ENCODE data around the gene CADPS. TPM values are rescaled to one million over a fixed set of nuclear protein-coding genes. Genes with fewer than 3 reads are reported as not detected.
A peak's percentile ranks its signal among the peaks of the same experiment; 100 is the strongest.
"Not testable (repeated sequence)": the region's sequence is repeated elsewhere in the genome, so short reads cannot be mapped to it uniquely, and the experiment has no call there.

CADPS gene
- total RNA-seq, 1 donor: 3.7 TPM

DNA sequence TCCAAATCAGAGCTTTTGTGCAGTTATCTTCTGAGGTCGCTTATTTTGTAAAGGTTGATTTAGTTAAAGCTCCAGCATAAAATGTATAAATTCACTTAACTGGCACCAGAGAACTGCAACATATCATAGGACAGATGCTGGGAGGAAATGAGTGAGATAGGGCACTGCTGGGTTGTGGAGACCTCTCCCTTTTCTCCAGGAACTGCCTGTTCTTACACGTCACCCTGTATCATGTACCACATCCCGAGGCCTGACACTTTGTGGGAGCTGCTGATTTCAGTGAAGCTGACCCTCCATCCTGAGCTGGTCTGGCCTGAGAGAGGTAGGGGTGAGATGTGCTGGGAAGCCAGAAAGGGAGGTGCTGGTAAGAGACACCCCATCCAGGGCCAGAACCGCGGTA lies 288.0 kb downstream of the CADPS start:
- DNase-seq (ENCODE audit: low read depth): no peak

DNA sequence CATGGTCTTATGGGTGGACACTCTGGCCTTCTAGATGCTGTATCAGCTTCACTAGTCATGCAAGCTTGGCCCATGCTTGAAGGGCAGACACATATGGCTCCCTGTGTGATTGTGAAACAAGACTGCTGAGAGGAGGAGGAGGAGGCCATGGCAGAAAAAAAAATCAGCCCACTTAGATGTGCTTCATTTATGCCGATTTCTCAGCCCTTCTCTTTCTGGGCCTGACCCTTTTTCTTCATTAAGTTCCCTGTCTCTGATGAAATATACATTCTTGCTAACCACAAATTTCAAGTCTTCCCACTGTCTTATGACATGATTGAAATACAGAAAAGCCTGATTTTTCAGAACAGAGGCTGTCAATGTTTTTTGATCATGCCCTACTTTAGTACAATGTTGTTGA lies 288.9 kb downstream of the CADPS start:
- peak; percentile 45 for DNase-seq (ENCODE audit: low read depth)
- H3K4me3 ChIP-seq (ENCODE audit: low read depth, low read length): no peak overlapping the region
- TF ChIP-seq, protein P1, sequence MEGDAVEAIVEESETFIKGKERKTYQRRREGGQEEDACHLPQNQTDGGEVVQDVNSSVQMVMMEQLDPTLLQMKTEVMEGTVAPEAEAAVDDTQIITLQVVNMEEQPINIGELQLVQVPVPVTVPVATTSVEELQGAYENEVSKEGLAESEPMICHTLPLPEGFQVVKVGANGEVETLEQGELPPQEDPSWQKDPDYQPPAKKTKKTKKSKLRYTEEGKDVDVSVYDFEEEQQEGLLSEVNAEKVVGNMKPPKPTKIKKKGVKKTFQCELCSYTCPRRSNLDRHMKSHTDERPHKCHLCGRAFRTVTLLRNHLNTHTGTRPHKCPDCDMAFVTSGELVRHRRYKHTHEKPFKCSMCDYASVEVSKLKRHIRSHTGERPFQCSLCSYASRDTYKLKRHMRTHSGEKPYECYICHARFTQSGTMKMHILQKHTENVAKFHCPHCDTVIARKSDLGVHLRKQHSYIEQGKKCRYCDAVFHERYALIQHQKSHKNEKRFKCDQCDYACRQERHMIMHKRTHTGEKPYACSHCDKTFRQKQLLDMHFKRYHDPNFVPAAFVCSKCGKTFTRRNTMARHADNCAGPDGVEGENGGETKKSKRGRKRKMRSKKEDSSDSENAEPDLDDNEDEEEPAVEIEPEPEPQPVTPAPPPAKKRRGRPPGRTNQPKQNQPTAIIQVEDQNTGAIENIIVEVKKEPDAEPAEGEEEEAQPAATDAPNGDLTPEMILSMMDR (IDR thresholded peaks at IDR 0.05; ENCODE audit: insufficient read depth, low read length): no peak

More for the DNA sequence above, 288.0 kb downstream of the CADPS start:
- H3K4me3 ChIP-seq (ENCODE audit: low read depth, low read length): no peak overlapping the region
- TF ChIP-seq, protein P1 (IDR thresholded peaks at IDR 0.05; ENCODE audit: insufficient read depth, low read length): no peak

DNA sequence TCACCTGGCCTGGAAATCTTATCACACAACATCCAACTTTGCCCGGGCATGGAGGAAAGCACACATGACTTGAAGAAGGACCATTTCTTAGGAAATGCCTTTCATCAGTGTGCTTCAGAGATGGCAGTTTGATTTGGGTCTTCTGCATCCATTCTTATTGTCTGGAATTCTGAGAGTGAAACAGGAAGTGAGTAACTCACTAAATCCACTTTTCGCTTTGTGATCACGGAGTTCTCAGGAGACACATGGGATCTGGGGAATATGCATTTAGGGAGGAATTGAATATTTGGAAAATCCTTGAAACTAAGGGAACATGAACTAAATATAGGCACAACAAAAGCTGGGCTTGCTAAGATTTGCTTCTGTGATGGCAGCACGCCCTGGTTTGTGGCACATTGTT lies 289.4 kb downstream of the CADPS start:
- TF ChIP-seq, protein P1 (IDR thresholded peaks at IDR 0.05; ENCODE audit: insufficient read depth, low read length): no peak
- no peak for DNase-seq (ENCODE audit: low read depth)
- H3K4me3 ChIP-seq (ENCODE audit: low read depth, low read length): no peak overlapping the region

DNA sequence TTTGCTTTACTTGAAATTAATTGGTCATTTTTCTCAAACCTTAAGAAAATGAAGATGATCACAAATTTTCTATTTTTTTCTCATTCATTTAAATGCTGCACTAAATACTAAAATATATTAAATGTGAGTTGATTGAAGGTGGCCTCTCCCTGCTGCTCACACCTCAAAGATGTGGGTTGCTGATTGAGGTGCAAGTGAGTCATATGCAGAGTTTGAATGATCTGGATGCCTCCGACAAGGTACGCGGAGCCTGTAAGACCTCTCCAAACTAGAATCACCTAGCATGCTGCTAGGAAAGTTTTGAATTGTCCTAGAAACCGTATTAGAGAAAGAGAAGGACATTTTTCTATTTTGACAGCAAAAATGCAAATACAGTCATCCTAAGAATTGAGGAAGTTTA lies 290.6 kb downstream of the CADPS start:
- DNase-seq (ENCODE audit: low read depth): no peak
- no peak overlapping the region for H3K4me3 ChIP-seq (ENCODE audit: low read depth, low read length)
- TF ChIP-seq, protein P1 (IDR thresholded peaks at IDR 0.05; ENCODE audit: insufficient read depth, low read length): no peak

DNA sequence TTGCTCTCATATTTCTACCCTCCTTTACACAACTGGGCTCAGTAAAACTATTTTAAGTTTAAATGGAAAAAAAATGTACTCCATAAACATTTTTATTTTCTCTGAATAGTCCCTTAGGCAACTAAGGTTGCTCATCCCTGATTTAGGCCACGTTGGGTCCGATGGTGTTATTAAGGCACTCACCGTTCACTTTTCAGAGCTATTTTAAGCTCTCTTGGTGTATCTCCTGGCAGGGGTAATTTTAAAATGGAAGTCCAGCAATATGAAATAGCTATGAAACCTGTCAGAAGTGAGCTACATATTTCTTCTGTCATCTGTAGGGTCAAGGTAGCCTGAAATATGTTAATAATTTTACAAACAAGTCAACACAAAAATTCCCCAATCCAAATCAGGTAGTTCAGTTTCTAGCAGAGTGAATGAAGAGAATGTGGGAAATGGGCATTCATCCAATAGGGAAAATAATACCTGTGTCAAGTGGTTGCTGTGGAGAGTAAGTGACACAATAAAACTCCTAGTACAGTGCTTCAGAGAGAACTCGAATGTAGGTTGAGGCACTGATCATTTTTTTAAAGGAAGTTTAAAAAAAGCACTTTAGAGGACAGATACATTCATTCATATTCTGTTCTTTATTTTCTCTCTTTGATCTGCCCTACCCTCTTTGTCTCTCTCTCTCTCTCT lies 292.6 kb downstream of the CADPS start:
- TF ChIP-seq, protein P1 (IDR thresholded peaks at IDR 0.05; ENCODE audit: insufficient read depth, low read length): no peak
- DNase-seq (ENCODE audit: low read depth): no peak
- H3K4me3 ChIP-seq (ENCODE audit: low read depth, low read length): no peak overlapping the region

DNA sequence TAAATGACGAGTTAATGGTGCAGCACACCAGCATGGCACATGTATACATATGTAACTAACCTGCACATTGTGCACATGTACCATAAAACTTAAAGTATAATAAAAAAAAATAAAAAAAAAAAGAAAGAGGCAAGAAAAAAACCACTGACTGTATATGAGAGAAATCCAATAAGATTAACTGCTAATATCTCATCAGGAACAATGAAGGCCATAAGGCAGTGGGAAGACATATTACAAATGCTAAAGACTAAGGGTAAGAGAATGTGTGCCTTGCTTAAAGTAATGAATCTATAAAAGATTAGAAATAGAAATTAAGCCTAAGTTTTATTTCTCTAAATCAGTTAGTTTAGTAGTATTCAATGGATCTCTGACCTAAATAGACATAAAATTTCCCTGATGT lies 294.7 kb downstream of the CADPS start:
- not testable (repeated sequence) for H3K4me3 ChIP-seq (ENCODE audit: low read depth, low read length); DNase-seq (ENCODE audit: low read depth)

DNA sequence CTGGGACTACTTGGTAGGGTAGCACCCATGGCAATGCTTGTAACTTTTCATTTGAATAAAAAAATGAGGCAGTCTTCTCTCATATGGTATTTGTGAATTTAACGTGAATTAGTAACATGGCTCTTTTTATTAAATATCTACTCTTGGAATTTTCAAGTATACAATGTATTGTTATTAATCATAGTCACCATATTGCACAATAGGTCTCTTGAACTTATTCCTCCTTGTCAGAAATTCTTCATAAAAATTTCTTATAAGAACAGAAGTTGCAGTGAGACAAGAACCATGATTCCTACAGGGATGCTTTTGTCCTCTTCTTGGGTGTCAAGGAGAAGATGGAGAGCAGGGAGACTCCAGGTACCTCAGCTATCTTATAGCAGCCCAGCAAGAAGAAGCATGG lies 298.1 kb downstream of the CADPS start:
- TF ChIP-seq, protein P1 (IDR thresholded peaks at IDR 0.05; ENCODE audit: insufficient read depth, low read length): no peak
- H3K4me3 ChIP-seq (ENCODE audit: low read depth, low read length): no peak overlapping the region
- peak; percentile 26 for DNase-seq (ENCODE audit: low read depth)

Measured in fibroblast of the aortic adventitia (primary cell).